NCI-H146 (cell line): ENCODE measurements around the gene CEMIP2.
"Not testable (repeated sequence)": the region's sequence is repeated elsewhere in the genome, so short reads cannot be mapped to it uniquely, and the experiment has no call there.

Experiments used
- DNase-seq: peaks from one replicate; lab custom pipeline; 2025; lab: John Stamatoyannopoulos, UW

The CEMIP2 gene

DNA sequence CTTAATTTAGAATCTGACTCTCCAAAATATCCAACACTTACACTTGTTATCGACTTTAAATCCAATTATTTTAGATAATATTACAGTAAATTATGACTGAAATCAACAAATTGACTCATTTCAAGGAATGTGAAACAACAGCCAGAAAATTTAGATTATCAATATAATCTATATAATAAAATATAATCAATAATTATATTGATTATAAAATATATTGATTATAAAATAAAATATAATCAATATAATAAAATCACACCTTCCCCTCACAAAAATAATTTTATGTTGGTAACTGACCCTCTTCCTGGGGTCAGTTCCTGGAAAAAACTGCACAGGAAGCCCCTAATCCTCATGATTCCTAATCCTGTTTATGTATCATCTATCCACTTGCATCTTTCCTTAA, 91.1 kb downstream of the CEMIP2 start:
- no peak for DNase-seq

DNA sequence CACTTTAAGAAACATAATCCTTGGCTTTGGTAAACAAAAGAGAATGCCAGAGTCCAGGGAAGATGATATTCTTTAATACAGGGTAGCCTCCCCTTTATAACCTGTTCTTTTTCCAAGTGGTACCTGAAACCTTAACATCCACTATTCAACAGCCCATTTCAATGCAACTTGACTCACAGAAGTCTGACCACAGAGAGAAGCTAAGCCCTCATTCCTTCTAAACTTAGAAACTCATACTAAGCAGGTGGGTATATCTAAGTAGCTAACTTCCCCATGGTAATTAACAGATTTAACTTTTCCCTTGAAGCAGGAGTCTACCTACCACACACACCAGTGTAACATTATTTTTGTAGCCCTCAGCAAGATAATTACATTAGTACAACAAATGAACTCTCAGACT, 91.9 kb downstream of the CEMIP2 start:
- DNase-seq: no peak

DNA sequence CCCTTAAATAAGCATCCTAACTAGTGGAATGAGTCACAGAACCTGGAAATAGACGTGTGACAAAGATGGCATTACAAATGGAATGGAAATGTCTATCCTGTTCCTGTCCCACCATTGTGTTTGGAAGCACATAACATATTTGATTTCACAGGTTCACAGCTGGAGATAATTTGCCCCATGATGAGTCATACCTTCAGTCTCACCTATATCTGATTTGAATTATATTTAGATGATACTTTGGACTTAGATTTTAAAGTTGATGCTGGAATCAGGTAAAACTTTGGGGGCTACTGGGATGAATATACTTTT, 92.5 kb downstream of the CEMIP2 start:
- no peak for DNase-seq

DNA sequence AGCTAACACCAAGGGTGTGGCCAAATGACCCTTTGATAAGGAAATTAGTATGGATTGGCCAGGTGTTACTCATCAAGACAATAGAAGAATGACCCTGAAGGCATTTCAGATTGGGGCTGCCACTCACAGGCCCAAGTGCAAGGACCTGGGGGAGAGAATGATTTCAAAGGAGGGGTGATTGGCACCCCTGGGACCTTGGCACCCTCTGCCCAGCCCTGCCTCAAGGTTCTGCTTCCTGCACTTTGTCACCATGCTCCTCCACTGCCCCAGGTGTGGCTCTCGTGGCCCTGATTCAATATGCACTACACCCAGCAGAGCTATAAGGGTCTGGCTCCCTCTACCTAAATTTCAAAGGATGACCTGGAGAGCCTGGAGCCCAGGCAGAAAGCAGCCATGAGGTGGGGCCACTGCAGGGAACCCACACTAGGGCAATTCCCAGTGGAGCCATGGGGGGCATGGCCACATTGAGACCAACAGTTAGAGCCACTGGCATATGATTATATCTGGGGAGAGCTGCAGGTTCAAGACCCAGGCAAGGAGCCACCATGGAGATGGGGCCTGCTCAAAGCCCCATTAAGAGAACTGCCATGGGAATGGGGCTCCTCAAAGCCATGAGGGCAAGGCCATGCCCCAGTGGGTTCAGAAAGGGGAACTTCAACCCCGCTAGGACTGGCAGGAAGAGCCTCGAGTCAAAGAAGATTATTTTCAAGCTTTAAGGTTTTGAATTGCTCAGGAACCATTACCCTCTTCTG, 93.0 kb downstream of the CEMIP2 start:
- no peak for DNase-seq

DNA sequence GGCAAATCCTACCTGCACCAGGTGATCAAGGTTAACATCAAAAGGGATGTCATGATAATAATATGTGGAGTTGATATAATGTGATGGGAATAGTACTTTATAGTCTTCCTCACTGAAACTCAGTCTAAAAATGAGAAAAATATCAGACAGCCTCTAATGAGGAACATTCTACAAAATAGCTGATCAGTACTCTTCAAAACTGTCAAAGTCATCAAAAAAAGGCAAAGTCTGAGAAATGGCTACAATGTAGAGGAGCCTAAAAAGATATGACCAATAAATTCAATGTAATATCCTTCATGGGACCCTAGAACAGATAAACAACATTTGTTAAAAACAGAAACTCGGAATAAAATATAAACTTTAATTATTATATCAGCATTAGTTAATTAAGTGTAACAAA, 95.7 kb downstream of the CEMIP2 start:
- DNase-seq: no peak

DNA sequence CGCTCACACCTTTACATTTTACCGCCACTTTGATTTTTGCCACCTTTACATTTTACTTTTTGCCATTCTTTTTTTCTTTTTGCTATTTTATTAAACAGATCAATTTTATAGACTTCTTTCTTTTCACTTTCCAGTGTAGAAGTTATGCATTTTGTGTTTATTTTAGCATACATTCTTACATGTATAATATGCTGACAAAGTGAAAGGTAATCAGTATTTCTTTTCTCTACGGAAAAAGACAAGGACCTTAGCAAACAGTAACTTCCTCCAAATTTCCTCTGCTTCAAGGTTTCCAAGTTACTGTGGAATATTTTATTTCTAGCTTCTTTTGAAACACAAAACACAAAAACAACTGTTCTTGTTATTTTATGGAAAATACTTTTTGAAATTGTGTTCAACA, 97.0 kb downstream of the CEMIP2 start:
- no peak for DNase-seq

DNA sequence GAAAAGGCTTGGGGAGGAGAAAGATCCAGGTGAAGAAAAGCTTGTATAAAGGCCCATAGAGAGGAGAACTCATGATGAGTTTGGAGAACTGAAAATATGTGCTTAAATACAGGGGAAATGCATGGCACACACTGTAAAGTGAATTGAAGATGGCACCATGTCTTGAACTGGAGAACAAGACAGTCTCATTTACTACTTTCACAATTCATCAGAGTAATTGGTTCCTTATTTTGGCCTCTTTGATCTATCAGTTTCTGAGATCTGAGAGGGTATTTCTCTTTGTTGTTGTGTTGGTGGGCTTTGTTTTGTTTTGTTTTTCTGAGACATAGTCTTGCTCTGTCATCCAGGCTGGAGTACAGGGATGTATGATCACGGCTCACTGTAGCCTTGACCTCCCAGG, 98.2 kb downstream of the CEMIP2 start:
- no peak for DNase-seq

DNA sequence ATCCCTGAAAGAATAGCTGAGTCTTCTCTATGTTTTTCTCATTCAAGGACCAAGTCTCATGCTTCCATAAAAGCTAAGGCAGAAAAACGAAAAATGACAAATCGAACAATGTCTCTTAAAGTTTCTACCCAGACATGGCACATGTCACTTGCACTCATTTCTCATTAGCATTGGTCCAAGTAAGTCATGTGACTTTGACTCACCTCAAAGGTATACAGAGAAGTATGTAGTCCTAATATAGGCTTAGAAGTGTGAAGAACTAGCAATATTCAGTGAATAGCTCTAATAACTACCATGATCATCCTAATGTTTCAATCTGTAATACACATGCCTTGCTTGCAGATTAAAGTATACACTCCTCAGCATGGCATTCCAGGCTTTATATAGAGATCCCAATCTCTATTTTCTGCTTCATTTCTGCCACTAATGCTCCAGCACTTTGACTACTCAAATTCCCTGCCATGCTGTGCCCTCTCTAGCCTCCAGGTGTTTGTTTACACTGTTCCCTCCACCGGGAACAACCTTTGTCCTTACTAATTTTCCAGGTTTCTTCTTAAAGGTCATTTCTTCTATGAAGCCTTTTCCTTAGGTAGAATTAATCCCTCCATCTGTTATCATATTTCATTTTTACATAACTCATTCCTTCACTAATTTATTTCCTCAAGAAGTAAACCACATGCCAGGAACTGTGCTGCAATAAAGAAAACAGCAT, 98.9 kb downstream of the CEMIP2 start:
- no peak for DNase-seq

DNA sequence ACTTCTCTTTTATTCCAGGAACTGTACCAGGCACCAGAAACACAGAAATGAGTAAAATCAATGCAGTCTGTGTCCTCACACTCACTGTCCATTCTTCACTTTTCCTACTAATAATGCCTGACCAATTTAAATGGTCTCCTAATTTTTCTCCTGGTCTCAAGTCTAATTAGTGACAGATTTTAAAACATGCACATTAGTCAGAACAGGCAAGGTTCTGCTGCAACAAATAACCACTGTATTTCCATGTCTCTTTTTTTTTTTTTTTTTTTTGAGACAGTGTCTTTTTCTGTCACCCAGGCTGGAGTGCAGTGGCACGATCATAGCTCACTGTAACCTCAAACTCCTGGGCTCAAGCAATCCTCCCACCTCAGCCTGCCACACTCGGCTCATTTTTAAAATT, 99.6 kb downstream of the CEMIP2 start:
- DNase-seq: no peak

DNA sequence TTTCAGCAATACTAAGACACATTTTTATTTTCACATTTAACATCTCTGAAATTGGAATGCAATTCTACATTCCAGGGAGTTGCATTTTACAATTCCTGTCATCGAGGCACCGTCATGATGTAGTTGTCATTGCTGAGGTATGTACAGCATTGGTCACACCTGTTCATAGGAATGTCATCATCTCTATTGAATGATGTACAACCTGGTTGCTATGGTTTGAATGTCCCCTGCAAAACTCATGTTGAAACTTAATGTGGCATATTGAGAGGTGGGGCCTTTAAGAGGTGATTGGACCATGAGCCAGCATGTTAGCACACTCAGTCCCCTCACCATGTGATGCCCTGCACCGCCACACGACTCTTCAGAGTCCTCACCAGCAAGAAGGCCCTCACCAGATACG, 103.1 kb downstream of the CEMIP2 start:
- no peak for DNase-seq

DNA sequence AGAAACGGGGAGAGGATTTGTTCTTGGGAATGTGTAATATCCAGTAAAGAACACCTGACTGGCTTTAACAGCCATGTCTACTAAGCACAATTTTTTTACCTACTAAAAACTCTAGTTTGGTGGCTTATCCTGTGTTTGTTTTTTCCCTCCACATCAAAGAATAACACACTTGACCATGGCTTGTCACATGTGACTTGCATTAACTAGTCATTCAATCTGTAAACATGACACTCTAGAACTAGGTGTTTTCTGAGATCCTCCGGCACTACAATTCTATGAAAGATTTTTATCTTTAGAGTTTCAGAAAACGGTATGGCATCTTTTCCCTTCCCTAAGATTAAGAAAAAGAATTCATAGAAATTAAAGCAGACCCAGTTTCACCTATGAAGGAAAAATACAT, 103.7 kb downstream of the CEMIP2 start:
- DNase-seq: no peak

DNA sequence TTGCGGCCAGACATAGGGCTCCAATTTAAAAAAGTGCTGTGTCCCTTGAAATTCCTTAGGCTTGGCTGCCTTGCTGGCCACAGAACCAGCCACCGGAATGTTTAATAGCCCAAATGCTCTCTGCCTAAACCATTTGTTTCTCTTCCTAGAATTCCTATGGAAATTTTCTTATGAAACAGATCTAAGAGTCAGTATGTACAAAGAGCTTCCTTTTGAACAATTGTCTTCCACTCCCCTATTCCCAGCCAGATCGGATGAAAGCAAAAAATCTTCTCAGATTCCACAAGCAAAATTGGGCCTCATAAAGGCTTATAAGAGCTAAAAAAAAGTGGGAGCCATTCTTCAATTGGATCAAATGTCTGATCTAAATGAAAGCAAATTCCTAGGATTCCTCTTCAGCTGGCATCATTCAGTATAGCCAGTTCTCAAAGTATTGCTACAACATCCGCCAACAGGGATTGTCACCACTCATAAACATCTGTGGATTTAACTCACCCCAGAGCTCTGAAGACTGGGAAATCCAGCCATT, 104.3 kb downstream of the CEMIP2 start:
- no peak for DNase-seq

DNA sequence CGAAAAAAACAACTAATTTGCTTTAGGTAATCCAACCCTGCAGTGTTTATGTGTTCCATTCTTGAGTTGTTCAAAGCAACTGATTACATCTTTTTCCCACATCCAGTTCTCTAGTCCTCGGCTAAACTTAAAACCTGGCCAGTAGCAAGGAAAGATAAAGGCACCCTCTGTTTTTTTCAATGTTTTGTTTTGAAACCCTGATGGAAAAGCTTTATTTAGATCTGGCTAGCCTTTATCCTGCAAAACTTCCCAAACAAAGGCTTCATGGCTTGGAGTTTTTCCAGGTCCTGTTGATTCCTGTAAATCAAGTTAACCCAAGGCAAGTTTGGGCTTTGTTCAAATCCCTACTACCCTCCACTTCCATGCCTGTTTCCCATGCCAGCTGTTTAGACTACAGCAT, 105.1 kb downstream of the CEMIP2 start:
- DNase-seq: no peak

DNA sequence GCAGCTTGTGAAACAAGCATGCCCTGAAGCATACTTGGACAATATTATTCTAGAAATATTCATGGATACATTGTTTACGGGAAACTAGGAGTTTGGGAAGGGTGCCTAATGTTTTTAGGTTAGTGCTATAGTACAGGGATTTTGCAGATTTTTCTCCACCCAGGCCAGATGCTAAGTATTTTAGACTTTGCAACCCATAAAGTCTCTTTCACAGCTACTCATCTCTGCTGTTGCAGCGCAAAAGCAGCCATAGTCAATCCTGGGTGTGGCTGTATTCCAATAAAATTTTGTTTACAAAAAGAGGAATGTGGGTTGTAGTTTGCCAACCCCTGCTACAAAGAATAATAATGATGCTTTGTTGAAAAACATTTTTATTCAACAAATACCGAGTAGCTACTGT, 106.2 kb downstream of the CEMIP2 start:
- DNase-seq: no peak

DNA sequence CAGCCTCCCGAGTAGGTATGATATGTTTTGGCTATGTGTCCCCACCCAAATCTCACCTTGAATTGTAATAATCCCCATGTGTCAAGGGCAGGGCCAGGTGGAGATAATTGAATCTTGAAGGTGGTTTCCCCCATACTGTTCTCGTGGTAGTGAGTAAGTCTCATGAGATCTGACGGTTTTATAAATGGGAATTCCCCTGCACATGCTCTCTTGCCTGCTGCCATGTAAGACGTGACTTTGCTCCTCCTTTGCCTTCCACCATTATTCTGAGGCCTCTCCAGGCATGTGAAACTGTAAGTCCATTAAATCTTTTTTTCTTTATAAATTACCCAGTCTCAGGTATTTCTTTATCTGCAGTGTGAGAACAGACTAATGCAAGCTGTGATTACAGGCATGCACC, 111.0 kb downstream of the CEMIP2 start:
- DNase-seq: not testable (repeated sequence)

DNA sequence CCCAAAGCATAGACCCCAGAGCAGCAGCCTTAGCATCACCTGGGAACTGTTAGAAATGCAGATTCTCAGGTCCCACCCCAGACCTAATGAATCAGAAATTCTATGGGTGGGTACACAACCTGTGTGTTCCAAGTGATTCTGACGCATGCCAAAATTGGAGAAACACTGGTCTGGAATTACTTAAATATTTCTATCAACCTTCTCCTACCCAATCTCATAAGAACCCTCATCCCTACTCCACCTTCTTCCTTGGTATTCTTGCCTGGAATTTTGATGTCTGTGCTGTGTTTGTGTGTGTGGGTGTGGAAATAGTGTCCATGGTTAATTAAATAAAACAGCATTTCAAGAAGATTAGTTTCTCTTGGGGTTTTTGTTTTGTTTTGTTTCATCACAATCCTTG, 111.8 kb downstream of the CEMIP2 start:
- DNase-seq: no peak

DNA sequence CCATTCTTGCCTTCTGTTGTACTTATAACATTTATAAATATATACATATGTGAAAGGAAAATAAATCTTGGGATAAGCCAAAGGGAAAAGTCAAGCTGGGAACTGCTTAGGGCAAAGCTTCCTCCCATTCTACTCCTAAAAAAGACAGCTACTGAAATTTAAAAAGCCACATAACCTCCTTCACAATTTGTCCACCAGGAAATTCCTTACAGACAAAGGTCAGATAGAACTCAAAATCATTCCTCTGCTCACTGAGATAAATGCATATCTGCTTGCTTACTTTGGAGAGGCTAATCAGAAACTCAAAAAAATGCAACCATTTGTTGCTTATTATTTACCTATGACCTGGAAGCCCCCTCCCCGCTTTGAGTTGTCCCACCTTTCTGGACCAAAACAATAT, 112.5 kb downstream of the CEMIP2 start:
- DNase-seq: no peak

DNA sequence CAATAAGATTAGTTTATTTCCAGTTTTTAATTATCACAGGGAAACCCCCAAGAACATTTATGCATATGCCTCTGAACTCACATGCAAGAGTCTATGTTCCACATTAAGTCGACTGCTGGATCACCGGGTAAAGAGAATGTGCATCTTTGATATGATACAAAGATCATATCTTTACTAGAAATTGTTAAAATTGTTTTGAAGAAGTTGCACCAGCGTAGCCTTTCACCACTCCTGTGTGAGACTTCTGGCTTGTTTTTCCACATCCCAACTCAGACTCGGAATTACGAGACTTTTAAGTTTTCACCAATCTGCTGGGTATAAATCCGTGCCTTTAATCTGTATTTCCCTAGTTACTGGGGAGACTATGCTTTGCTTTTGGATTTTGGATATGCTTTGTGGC, 113.2 kb downstream of the CEMIP2 start:
- no peak for DNase-seq

DNA sequence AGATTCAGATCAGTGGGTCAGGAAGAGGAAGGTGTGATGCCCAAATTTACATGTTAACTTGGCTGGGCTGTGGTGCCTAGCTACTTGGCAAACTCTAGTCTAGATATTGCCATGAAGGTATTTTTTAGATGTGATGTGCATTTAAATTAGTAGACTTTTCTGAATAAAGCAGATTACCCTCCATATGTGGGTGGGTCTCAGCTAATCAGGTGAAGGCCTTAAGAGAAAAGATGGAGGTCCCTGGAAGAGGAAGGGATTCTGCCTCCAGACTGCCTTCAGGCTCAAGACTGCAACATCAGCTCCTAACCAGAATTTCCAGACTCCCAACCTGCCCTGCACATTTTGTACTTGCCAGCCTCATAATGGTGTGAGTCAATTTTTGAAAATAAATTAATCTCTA, 115.8 kb downstream of the CEMIP2 start:
- DNase-seq: no peak

DNA sequence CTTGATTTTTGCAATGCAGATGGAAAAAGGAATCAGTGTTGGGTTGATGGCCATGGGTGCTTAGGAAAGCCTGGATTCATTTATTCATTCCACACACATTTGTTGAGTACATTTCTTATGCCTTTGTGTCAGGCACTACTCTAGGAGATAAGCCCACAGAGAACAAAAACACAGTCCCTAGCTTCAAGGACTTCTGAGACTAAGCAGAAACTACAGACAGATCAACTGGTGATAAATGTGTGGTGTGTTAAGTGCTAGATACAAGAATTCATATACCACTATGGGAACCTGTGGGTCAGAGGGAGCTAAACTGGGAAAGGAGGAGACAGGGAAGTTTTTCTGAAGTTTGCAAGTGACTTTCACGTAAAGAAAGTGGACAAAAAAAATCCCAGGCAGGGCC, 119.9 kb downstream of the CEMIP2 start:
- no peak for DNase-seq

DNA sequence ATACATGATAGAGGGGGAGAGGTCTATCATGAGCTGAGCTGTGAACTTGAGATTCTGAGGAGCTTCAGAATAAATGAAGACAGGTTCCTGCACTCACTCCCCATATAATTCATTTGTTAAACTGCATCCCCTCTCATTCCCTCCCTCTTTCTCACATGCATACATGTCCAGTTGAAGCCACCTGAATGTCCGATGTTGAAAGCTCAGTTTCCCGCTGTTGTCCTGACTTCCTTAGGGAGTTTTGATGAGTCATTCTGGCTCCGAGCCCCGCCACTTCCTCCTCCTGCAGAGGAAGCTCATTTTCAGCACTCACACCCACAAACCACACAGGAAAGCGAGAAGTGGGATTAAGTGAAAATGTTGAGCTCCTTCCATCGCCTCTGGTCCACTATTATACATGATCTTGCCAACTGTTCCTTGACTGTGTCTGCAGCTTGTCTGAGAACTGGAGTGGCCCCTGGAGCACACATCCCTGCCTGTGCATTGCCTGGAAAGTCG, 121.2 kb downstream of the CEMIP2 start:
- no peak for DNase-seq

DNA sequence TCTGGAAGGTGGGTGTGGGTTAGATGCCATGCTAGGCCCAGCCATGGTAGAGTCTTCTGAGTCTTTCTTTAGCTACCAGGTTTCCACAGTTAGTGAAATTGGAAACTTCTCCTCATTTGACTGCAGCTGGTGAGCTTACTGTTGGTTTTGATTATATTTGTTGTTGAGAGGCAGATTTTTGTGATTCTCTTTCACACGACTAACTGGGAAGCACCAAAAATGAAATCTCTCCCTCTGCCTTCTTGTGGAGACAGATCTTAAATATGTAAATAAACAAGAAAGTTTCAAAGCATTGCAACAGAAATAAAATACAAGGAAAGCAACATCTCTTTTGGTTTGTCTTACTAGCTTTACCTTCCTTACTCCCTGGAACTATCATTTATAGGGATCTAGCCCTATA, 122.2 kb downstream of the CEMIP2 start:
- no peak for DNase-seq

DNA sequence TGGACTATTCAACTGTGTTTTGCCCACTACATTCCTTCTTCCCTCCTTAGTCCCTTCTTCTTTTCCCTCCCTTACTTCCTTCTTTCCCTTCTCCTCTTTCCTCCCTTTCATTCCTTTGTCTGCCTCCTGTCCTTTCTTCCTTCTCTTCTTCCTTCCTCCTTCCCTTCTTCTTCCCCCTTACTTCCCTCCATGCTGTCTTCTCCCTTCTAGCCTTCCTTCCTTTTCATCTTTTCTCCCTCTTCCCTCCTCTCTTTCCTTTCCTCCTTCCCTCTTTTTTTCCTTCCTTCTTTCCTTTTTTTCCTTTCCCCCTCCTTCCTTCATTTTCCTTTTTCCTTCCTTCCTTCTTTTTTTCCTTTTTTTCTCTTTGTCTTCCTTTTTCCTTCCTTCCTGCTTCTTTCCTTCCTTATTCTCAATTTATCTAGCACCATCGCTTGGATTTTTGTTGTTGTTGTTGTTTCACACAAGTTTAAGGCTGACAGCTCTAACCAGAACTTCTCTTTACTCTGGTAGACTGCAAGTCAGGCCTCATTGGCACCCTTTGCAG, 123.4 kb downstream of the CEMIP2 start:
- DNase-seq: no peak
